Suprapubic skin (tissue), 4 donors: ENCODE measurements around the gene GRIK3.

Experiments
- EP300 ChIP-seq: sonication (generic); formaldehyde crosslinking; IDR thresholded peaks from one replicate; pipeline ENCODE4 v1.6.1; 2017; ENCODE audit warnings: antibody characterized with exemption
- POLR2A ChIP-seq, 2 donors: fragments of 450-650 bp; IDR thresholded peaks; one replicate each; pipeline ENCODE4 v1.6.1; 2017; ENCODE audit warnings: antibody characterized with exemption in 2 of 2, mild to moderate bottlenecking in 2 of 2, moderate library complexity in 2 of 2
- POLR2AphosphoS5 ChIP-seq, 3 donors: sonication (generic); formaldehyde crosslinking; IDR thresholded peaks; one replicate each; pipeline ENCODE4 v1.6.1; 2017; ENCODE audit warnings: antibody characterized with exemption in 3 of 3
- TF ChIP-seq, protein P1 (sequence below), 2 donors: fragments of 200-600 bp in 1 of 2; fragments of 450-650 bp in 1 of 2; sonication (generic) in 1 of 2; IDR thresholded peaks; one replicate each; pipeline ENCODE4 v1.5.1; 2016 to 2019; ENCODE audit warnings: antibody characterized with exemption in 2 of 2, mild to moderate bottlenecking in 1 of 2, moderate library complexity in 1 of 2

DNA sequence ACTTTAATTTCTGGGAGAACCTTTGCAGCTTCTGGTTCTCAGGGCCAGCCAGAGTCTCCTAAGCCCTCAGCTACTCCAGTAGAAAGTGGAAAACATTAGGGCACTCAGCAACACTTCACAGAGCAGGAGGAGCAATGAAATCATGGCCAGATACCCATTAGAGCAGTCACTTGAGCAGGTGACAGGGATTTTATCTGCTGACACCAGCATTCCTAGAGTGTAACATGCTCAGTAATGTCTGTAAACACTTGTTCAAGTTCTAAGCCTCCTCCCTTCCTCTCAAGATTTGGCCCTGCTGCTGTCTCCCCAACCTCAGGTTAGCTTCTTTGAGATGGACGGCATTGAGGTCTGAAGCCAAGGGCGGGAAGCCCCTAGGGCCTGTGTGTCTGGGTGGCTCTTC lies 218.0 kb downstream of the GRIK3 start:
- TF ChIP-seq, protein P1, sequence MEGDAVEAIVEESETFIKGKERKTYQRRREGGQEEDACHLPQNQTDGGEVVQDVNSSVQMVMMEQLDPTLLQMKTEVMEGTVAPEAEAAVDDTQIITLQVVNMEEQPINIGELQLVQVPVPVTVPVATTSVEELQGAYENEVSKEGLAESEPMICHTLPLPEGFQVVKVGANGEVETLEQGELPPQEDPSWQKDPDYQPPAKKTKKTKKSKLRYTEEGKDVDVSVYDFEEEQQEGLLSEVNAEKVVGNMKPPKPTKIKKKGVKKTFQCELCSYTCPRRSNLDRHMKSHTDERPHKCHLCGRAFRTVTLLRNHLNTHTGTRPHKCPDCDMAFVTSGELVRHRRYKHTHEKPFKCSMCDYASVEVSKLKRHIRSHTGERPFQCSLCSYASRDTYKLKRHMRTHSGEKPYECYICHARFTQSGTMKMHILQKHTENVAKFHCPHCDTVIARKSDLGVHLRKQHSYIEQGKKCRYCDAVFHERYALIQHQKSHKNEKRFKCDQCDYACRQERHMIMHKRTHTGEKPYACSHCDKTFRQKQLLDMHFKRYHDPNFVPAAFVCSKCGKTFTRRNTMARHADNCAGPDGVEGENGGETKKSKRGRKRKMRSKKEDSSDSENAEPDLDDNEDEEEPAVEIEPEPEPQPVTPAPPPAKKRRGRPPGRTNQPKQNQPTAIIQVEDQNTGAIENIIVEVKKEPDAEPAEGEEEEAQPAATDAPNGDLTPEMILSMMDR (IDR thresholded peaks at IDR 0.05): no peak
- TF ChIP-seq POLR2A (IDR thresholded peaks at IDR 0.05): no peak
- TF ChIP-seq EP300: no peak
- no peak for TF ChIP-seq POLR2AphosphoS5 (IDR thresholded peaks at IDR 0.05)
